GM23338 (cell line): ENCODE results near the gene YLPM1. TPM values are rescaled to one million over a fixed set of nuclear protein-coding genes. Genes with fewer than 3 reads are reported as not detected.

ENCODE experiments used
- ATAC-seq: fragments of 200-7000 bp; cut with Tn5 transposase; 3 replicates; pipeline ENCODE4 v1.9.1; 2020
- DNase-seq: peaks from one replicate; pipeline ENCODE4 v3.0.0-alpha.2; 2015; ENCODE audit warnings: low spot score
- H2AFZ ChIP-seq: fragments of 200-600 bp; sonication (generic); 2 replicates; pipeline ENCODE4 v1.8.0; 2016; ENCODE audit warnings: antibody characterized with exemption, mild to moderate bottlenecking, moderate library complexity
- H3F3A ChIP-seq: fragments of 200-600 bp; sonication (generic); replicated peaks from 2 replicates; pipeline ENCODE4 v1.8.0; 2017; ENCODE audit warnings: antibody characterized with exemption, mixed run types, low read depth
- H3K27ac ChIP-seq: fragments of 200-600 bp; sonication (generic); 2 replicates; pipeline ENCODE4 v1.6.1; 2016; ENCODE audit warnings: low read depth
- H3K27me3 ChIP-seq: fragments of 200-600 bp; sonication (generic); 2 replicates; pipeline ENCODE4 v1.8.0; 2016; ENCODE audit warnings: mild to moderate bottlenecking, mixed run types, moderate library complexity; ENCODE audit not compliant: insufficient read depth
- H3K36me3 ChIP-seq: fragments of 200-600 bp; sonication (generic); 2 replicates; pipeline ENCODE4 v1.8.0; 2016; ENCODE audit warnings: mild to moderate bottlenecking; ENCODE audit not compliant: insufficient read depth
- H3K4me1 ChIP-seq: fragments of 200-600 bp; sonication (generic); 2 replicates; pipeline ENCODE4 v1.8.0; 2016; ENCODE audit warnings: mild to moderate bottlenecking, moderate library complexity; ENCODE audit not compliant: insufficient read depth
- H3K4me2 ChIP-seq: fragments of 200-600 bp; sonication (generic); 2 replicates; pipeline ENCODE4 v1.7.1; 2017; ENCODE audit warnings: mixed run types
- H3K4me3 ChIP-seq: fragments of 200-600 bp; sonication (generic); 2 replicates; pipeline ENCODE4 v1.6.1; 2016; ENCODE audit warnings: mixed run types
- H3K79me2 ChIP-seq: fragments of 200-600 bp; sonication (generic); replicated peaks from 2 replicates; pipeline ENCODE4 v1.8.0; 2017; ENCODE audit warnings: mild to moderate bottlenecking; ENCODE audit not compliant: insufficient read depth
- H3K9me2 ChIP-seq: fragments of 200-600 bp; sonication (generic); 2 replicates; pipeline ENCODE4 v1.8.0; 2017; ENCODE audit not compliant: insufficient read depth
- H4K20me1 ChIP-seq: fragments of 200-600 bp; sonication (generic); replicated peaks from 2 replicates; pipeline ENCODE4 v1.8.0; 2017; ENCODE audit warnings: mild to moderate bottlenecking; ENCODE audit not compliant: insufficient read depth
- H3K27ac Mint-ChIP-seq: 2 replicates; pipeline ENCODE4 v1.8.0; 2020; ENCODE audit warnings: inconsistent platforms, mild to moderate bottlenecking, moderate library complexity, mixed read lengths
- H3K27me3 Mint-ChIP-seq: 3 replicates; pipeline ENCODE4 v1.8.0; 2022; ENCODE audit warnings: low read depth, mild to moderate bottlenecking, moderate library complexity, mixed read lengths, inconsistent platforms; ENCODE audit not compliant: insufficient read depth, poor library complexity
- H3K36me3 Mint-ChIP-seq: 3 replicates; pipeline ENCODE4 v1.8.0; 2021; ENCODE audit warnings: low read depth, mild to moderate bottlenecking, inconsistent platforms, moderate library complexity, mixed read lengths
- H3K4me1 Mint-ChIP-seq: 3 replicates; pipeline ENCODE4 v1.8.0; 2020; ENCODE audit warnings: mild to moderate bottlenecking, inconsistent platforms, mixed read lengths
- H3K4me3 Mint-ChIP-seq: 3 replicates; pipeline ENCODE4 v1.8.0; 2021; ENCODE audit warnings: moderate library complexity, mild to moderate bottlenecking, inconsistent platforms, mixed read lengths
- H3K9me3 Mint-ChIP-seq: 3 replicates; pipeline ENCODE4 v1.8.0; 2020; ENCODE audit warnings: moderate library complexity, mild to moderate bottlenecking, inconsistent platforms, mixed read lengths
- CREB1 ChIP-seq: fragments of 250-450 bp; sonication (Bioruptor Pico); IDR thresholded peaks from 2 replicates; pipeline ENCODE4 v1.5.0; 2020; ENCODE audit warnings: low read depth, mild to moderate bottlenecking, moderate library complexity
- EZH2phosphoT487 ChIP-seq: fragments of 200-600 bp; sonication (generic); IDR thresholded peaks from one replicate; pipeline ENCODE4 v1.8.1; 2018; ENCODE audit warnings: antibody characterized with exemption; ENCODE audit not compliant: unreplicated experiment
- JUNB ChIP-seq: IDR thresholded peaks from one replicate; pipeline ENCODE4 v1.6.1; 2016; ENCODE audit warnings: antibody characterized with exemption; ENCODE audit not compliant: unreplicated experiment
- POLR2AphosphoS5 ChIP-seq: IDR thresholded peaks from 2 replicates; pipeline ENCODE4 v1.6.1; 2016; ENCODE audit warnings: antibody characterized with exemption, low read depth
- ZNF114 ChIP-seq: fragments of 250-450 bp; sonication (Bioruptor Pico); IDR thresholded peaks from 2 replicates; pipeline ENCODE4 v1.5.0; 2020; ENCODE audit warnings: mild to moderate bottlenecking, moderate library complexity
- polyA plus RNA-seq: library from polyadenylated mRNA; unstranded; fragments of >200 nt; fragmentation: Nextera tagmentation; extraction: Ambion mirVana; gene quantifications from 2 replicates; pipeline ENCODE4 v1.2.1, GENCODE V29; 2016
- total RNA-seq: library from RNA; depleted of rRNA; stranded (reverse); fragments of >200 nt; shearing (Covaris generic); gene quantifications from 2 replicates; pipeline ENCODE4 v1.2.3, GENCODE V29; 2014
- TF ChIP-seq, protein P1 (sequence below), 2 experiments: fragments of 200-600 bp in 1 of 2; sonication (generic) in 1 of 2; conservative IDR thresholded peaks; 2 replicates each; pipeline versions ENCODE4 v1.5.1 to v1.6.1; 2016 to 2017; ENCODE audit warnings: antibody characterized with exemption in 2 of 2, low read depth in 2 of 2, mild to moderate bottlenecking in 2 of 2, moderate library complexity in 1 of 2
- TF ChIP-seq, protein P2 (sequence below): IDR thresholded peaks from one replicate; pipeline ENCODE4 v1.6.1; 2018; ENCODE audit warnings: antibody characterized with exemption; ENCODE audit not compliant: unreplicated experiment
- TF ChIP-seq, protein P3 (sequence below): fragments of 250-450 bp; sonication (Bioruptor Pico); IDR thresholded peaks from 2 replicates; pipeline ENCODE4 v1.5.0; 2020; ENCODE audit warnings: mild to moderate bottlenecking, moderate library complexity
- TF ChIP-seq, protein P4 (sequence below): IDR thresholded peaks from 2 replicates; pipeline ENCODE4 v1.6.1; 2016; ENCODE audit warnings: antibody characterized with exemption

YLPM1 gene
- total and polyA plus RNA-seq, 2 experiments from 2014 or later, result 39.2 to 58.4 TPM

DNA sequence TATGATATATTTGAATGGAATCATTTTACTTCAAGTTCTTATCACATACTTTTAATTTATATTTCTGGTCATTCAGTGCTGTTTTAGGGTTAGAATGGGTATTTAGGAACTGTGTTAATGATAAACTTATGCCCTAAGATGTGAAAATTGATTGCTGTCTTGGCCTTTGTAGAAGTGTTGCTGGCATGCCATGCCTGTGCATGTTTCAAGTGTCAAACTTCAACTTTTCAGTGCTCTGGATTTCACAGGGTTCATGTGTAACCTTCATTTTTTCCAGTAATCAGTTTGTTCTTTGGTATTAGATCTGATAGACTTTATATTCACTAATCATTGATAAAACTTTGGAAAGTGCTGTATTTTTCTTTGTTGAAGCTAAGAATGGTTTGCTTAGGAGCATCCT lies 36.6 kb downstream of the YLPM1 start:
- H3K4me3 ChIP-seq, result no peak overlapping the region
- Mint-ChIP-seq H3K4me3 (no peak overlapping the region), H3K27ac (no peak overlapping the region), H3K36me3 (peaks cover 32% of the 10 kb centered on the region), H3K27me3 (no peaks in the 10 kb centered on the region), H3K4me1 (peaks cover 3% of the 10 kb centered on the region; the same call in 1 of the 3 replicates), H3K9me3 (no peaks in the 10 kb centered on the region)
- H3K9me2 ChIP-seq, result no peaks in the 10 kb centered on the region
- H3F3A ChIP-seq, result no peaks in the 10 kb centered on the region
- DNase-seq (no peak), ATAC-seq (no peak)
- H3K4me1 ChIP-seq, result no peaks in the 10 kb centered on the region
- peaks cover 6% of the 10 kb centered on the region for H3K36me3 ChIP-seq
- H3K27me3 ChIP-seq, result no peaks in the 10 kb centered on the region
- H4K20me1 ChIP-seq, result peaks cover 5% of the 10 kb centered on the region
- H3K27ac ChIP-seq, result no peak overlapping the region
- no peak overlapping the region for H3K4me2 ChIP-seq
- peaks cover 25% of the 10 kb centered on the region for H3K79me2 ChIP-seq
- TF ChIP-seq, protein P1, sequence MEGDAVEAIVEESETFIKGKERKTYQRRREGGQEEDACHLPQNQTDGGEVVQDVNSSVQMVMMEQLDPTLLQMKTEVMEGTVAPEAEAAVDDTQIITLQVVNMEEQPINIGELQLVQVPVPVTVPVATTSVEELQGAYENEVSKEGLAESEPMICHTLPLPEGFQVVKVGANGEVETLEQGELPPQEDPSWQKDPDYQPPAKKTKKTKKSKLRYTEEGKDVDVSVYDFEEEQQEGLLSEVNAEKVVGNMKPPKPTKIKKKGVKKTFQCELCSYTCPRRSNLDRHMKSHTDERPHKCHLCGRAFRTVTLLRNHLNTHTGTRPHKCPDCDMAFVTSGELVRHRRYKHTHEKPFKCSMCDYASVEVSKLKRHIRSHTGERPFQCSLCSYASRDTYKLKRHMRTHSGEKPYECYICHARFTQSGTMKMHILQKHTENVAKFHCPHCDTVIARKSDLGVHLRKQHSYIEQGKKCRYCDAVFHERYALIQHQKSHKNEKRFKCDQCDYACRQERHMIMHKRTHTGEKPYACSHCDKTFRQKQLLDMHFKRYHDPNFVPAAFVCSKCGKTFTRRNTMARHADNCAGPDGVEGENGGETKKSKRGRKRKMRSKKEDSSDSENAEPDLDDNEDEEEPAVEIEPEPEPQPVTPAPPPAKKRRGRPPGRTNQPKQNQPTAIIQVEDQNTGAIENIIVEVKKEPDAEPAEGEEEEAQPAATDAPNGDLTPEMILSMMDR (conservative IDR thresholded peaks at IDR 0.05; ENCODE audit: low read depth in 2 of 2), result no peak
- TF ChIP-seq EZH2phosphoT487 (no peak), POLR2AphosphoS5 (no peak), CREB1 (CRISPR knock-in tag) (no peak), ZNF114 (CRISPR knock-in tag) (no peak), JUNB (no peak)
- TF ChIP-seq, protein P2, sequence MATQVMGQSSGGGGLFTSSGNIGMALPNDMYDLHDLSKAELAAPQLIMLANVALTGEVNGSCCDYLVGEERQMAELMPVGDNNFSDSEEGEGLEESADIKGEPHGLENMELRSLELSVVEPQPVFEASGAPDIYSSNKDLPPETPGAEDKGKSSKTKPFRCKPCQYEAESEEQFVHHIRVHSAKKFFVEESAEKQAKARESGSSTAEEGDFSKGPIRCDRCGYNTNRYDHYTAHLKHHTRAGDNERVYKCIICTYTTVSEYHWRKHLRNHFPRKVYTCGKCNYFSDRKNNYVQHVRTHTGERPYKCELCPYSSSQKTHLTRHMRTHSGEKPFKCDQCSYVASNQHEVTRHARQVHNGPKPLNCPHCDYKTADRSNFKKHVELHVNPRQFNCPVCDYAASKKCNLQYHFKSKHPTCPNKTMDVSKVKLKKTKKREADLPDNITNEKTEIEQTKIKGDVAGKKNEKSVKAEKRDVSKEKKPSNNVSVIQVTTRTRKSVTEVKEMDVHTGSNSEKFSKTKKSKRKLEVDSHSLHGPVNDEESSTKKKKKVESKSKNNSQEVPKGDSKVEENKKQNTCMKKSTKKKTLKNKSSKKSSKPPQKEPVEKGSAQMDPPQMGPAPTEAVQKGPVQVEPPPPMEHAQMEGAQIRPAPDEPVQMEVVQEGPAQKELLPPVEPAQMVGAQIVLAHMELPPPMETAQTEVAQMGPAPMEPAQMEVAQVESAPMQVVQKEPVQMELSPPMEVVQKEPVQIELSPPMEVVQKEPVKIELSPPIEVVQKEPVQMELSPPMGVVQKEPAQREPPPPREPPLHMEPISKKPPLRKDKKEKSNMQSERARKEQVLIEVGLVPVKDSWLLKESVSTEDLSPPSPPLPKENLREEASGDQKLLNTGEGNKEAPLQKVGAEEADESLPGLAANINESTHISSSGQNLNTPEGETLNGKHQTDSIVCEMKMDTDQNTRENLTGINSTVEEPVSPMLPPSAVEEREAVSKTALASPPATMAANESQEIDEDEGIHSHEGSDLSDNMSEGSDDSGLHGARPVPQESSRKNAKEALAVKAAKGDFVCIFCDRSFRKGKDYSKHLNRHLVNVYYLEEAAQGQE, result no peak
- TF ChIP-seq, protein P3, sequence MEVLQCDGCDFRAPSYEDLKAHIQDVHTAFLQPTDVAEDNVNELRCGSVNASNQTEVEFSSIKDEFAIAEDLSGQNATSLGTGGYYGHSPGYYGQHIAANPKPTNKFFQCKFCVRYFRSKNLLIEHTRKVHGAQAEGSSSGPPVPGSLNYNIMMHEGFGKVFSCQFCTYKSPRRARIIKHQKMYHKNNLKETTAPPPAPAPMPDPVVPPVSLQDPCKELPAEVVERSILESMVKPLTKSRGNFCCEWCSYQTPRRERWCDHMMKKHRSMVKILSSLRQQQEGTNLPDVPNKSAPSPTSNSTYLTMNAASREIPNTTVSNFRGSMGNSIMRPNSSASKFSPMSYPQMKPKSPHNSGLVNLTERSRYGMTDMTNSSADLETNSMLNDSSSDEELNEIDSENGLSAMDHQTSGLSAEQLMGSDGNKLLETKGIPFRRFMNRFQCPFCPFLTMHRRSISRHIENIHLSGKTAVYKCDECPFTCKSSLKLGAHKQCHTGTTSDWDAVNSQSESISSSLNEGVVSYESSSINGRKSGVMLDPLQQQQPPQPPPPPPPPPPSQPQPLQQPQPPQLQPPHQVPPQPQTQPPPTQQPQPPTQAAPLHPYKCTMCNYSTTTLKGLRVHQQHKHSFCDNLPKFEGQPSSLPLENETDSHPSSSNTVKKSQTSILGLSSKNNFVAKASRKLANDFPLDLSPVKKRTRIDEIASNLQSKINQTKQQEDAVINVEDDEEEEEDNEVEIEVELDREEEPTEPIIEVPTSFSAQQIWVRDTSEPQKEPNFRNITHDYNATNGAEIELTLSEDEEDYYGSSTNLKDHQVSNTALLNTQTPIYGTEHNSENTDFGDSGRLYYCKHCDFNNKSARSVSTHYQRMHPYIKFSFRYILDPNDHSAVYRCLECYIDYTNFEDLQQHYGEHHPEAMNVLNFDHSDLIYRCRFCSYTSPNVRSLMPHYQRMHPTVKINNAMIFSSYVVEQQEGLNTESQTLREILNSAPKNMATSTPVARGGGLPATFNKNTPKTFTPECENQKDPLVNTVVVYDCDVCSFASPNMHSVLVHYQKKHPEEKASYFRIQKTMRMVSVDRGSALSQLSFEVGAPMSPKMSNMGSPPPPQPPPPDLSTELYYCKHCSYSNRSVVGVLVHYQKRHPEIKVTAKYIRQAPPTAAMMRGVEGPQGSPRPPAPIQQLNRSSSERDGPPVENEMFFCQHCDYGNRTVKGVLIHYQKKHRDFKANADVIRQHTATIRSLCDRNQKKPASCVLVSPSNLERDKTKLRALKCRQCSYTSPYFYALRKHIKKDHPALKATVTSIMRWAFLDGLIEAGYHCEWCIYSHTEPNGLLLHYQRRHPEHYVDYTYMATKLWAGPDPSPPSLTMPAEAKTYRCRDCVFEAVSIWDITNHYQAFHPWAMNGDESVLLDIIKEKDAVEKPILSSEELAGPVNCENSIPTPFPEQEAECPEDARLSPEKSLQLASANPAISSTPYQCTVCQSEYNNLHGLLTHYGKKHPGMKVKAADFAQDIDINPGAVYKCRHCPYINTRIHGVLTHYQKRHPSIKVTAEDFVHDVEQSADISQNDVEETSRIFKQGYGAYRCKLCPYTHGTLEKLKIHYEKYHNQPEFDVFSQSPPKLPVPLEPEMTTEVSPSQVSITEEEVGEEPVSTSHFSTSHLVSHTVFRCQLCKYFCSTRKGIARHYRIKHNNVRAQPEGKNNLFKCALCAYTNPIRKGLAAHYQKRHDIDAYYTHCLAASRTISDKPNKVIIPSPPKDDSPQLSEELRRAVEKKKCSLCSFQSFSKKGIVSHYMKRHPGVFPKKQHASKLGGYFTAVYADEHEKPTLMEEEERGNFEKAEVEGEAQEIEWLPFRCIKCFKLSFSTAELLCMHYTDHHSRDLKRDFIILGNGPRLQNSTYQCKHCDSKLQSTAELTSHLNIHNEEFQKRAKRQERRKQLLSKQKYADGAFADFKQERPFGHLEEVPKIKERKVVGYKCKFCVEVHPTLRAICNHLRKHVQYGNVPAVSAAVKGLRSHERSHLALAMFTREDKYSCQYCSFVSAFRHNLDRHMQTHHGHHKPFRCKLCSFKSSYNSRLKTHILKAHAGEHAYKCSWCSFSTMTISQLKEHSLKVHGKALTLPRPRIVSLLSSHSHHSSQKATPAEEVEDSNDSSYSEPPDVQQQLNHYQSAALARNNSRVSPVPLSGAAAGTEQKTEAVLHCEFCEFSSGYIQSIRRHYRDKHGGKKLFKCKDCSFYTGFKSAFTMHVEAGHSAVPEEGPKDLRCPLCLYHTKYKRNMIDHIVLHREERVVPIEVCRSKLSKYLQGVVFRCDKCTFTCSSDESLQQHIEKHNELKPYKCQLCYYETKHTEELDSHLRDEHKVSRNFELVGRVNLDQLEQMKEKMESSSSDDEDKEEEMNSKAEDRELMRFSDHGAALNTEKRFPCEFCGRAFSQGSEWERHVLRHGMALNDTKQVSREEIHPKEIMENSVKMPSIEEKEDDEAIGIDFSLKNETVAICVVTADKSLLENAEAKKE (CRISPR knock-in tag), result no peak
- TF ChIP-seq, protein P4, sequence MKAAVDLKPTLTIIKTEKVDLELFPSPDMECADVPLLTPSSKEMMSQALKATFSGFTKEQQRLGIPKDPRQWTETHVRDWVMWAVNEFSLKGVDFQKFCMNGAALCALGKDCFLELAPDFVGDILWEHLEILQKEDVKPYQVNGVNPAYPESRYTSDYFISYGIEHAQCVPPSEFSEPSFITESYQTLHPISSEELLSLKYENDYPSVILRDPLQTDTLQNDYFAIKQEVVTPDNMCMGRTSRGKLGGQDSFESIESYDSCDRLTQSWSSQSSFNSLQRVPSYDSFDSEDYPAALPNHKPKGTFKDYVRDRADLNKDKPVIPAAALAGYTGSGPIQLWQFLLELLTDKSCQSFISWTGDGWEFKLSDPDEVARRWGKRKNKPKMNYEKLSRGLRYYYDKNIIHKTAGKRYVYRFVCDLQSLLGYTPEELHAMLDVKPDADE, result no peak
- no peak overlapping the region for H2AFZ ChIP-seq
